ENCODE data around the gene RASSF10.

The RASSF10 gene

DNA sequence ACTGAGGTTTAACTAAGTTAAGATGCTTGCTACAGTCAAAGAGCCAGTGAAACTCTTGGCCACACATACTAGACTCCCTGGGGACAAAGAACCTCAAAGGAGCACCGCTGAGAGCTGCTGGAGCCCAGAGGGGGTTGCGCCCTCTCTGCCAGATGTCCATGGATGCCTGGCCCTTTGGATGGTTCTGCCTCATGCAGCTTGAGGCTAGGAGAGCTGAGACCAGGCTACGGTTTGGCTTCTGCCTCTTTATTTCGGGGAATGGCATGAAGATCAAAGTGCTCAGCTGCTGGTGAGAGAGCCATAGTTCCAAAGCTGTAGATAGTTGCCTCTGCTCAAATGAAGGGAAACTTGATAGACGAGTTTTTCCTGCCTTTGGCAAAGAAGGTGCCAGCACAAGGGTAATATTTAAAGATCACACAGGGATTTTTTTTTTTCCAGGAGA is 43.0 kb downstream of the RASSF10 start:
- no peak overlapping the region for H3K27ac ChIP-seq (ENCODE audit: low read length)
- TF ChIP-seq, protein P1, sequence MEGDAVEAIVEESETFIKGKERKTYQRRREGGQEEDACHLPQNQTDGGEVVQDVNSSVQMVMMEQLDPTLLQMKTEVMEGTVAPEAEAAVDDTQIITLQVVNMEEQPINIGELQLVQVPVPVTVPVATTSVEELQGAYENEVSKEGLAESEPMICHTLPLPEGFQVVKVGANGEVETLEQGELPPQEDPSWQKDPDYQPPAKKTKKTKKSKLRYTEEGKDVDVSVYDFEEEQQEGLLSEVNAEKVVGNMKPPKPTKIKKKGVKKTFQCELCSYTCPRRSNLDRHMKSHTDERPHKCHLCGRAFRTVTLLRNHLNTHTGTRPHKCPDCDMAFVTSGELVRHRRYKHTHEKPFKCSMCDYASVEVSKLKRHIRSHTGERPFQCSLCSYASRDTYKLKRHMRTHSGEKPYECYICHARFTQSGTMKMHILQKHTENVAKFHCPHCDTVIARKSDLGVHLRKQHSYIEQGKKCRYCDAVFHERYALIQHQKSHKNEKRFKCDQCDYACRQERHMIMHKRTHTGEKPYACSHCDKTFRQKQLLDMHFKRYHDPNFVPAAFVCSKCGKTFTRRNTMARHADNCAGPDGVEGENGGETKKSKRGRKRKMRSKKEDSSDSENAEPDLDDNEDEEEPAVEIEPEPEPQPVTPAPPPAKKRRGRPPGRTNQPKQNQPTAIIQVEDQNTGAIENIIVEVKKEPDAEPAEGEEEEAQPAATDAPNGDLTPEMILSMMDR (IDR thresholded peaks at IDR 0.05; ENCODE audit: low read depth, low read length): no peak
- TF ChIP-seq EZH2phosphoT487 (IDR thresholded peaks at IDR 0.05; ENCODE audit: low read depth): no peak
- H3K79me2 ChIP-seq (ENCODE audit: low read length): no peaks in the 10 kb centered on the region
- H3K9me3 ChIP-seq (ENCODE audit: insufficient read depth, low read length): 0 out of 2 replicates have a peak, but pooled peaks cover 4% of the 10 kb centered on the region
- no peak overlapping the region for H3K4me3 ChIP-seq (ENCODE audit: low read length)
- no peaks in the 10 kb centered on the region for H4K20me1 ChIP-seq (ENCODE audit: insufficient read depth, low read length)
- no peaks in the 10 kb centered on the region for H3K36me3 ChIP-seq (replicated peaks; ENCODE audit: low read depth, low read length)
- no peak overlapping the region for H3K9ac ChIP-seq (ENCODE audit: low read length)
- no peak overlapping the region for H2AFZ ChIP-seq (ENCODE audit: low read depth, low read length)
- peaks cover 3% of the 10 kb centered on the region; the same call in 1 of the 2 replicates for H3K4me1 ChIP-seq (ENCODE audit: low read length)
- no peak overlapping the region for H3K4me2 ChIP-seq (ENCODE audit: low read length)
- H3K27me3 ChIP-seq (ENCODE audit: low read depth, low read length): peaks cover 18% of the 10 kb centered on the region; the same call in 1 of the 2 replicates

DNA sequence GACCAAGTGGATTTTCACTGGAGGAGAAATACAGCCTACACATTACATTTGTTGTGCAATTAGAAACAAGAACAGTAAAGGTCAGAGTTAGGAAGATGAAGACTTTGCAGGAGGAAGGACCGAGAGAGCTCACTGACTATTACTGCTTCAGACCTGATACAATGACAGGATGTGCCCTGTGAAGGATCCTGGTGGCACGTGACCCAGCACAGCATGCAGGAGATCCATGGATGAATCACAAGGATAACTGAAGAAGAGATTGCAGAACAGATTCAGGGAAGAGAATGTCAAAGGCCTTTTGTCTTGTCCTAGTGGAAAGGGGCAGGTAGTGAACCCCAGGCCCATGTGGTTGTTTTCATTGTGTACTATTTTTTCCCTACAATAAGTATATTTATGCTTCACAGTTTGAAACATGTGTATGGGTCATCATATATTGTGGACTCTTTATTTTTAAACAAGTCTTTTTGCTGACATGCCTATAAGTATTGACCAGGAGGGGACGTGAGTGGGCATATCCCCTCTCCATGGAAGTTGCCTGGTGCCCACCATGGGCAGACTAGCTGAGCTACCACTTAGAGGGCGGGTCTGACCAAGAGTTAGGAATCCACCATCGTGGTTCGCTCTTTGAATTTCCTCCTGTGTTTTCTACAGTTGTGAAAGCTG is 44.3 kb downstream of the RASSF10 start:
- no peaks in the 10 kb centered on the region for H3K79me2 ChIP-seq (ENCODE audit: low read length)
- TF ChIP-seq, protein P1 (IDR thresholded peaks at IDR 0.05; ENCODE audit: low read depth, low read length): no peak
- no peak for TF ChIP-seq EZH2phosphoT487 (IDR thresholded peaks at IDR 0.05; ENCODE audit: low read depth)
- no peaks in the 10 kb centered on the region for H3K36me3 ChIP-seq (replicated peaks; ENCODE audit: low read depth, low read length)
- no peak overlapping the region for H3K27ac ChIP-seq (ENCODE audit: low read length)
- H4K20me1 ChIP-seq (ENCODE audit: insufficient read depth, low read length): no peaks in the 10 kb centered on the region
- H3K9ac ChIP-seq (ENCODE audit: low read length): no peak overlapping the region
- H3K4me3 ChIP-seq (ENCODE audit: low read length): no peak overlapping the region
- 0 out of 2 replicates have a peak, but pooled peaks cover 4% of the 10 kb centered on the region for H3K9me3 ChIP-seq (ENCODE audit: insufficient read depth, low read length)
- H3K4me2 ChIP-seq (ENCODE audit: low read length): no peak overlapping the region
- no peak overlapping the region for H2AFZ ChIP-seq (ENCODE audit: low read depth, low read length)
- peaks cover 18% of the 10 kb centered on the region; the same call in 1 of the 2 replicates for H3K27me3 ChIP-seq (ENCODE audit: low read depth, low read length)
- H3K4me1 ChIP-seq (ENCODE audit: low read length): no peaks in the 10 kb centered on the region

DNA sequence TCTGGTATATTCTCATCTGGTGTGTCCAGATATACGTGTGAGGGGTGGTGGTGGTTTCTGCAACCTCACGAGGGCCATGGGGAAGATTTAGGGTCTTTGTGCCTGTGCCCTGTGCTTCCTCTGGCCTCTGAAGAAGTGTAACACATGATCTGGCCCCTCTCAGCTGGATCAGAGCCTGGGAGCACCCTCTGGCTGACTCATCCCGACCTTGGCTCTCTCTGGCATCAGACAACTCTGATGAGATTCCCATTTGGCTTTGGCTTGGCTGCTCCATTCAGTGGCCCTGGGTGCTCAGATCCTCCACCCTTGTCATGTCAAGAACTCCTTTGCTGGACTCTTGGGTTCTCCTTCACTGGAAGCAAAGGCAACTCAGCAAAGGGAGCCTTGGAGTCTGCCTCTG is 45.2 kb downstream of the RASSF10 start:
- Histone ChIP-seq H4K20me1 (ENCODE audit: insufficient read depth, low read length) (no peaks in the 10 kb centered on the region), H3K4me1 (ENCODE audit: low read length) (no peaks in the 10 kb centered on the region), H2AFZ (ENCODE audit: low read depth, low read length) (no peak overlapping the region), H3K79me2 (ENCODE audit: low read length) (no peaks in the 10 kb centered on the region), H3K9me3 (ENCODE audit: insufficient read depth, low read length) (0 out of 2 replicates have a peak, but pooled peaks cover 4% of the 10 kb centered on the region), H3K9ac (ENCODE audit: low read length) (no peak overlapping the region), H3K4me3 (ENCODE audit: low read length) (no peak overlapping the region), H3K27me3 (ENCODE audit: low read depth, low read length) (peaks cover 18% of the 10 kb centered on the region; the same call in 1 of the 2 replicates), H3K36me3 (replicated peaks; ENCODE audit: low read depth, low read length) (no peaks in the 10 kb centered on the region), H3K27ac (ENCODE audit: low read length) (no peak overlapping the region), H3K4me2 (ENCODE audit: low read length) (no peak overlapping the region)
- TF ChIP-seq, protein P1 (IDR thresholded peaks at IDR 0.05; ENCODE audit: low read depth, low read length): no peak
- TF ChIP-seq EZH2phosphoT487 (IDR thresholded peaks at IDR 0.05; ENCODE audit: low read depth): no peak

DNA sequence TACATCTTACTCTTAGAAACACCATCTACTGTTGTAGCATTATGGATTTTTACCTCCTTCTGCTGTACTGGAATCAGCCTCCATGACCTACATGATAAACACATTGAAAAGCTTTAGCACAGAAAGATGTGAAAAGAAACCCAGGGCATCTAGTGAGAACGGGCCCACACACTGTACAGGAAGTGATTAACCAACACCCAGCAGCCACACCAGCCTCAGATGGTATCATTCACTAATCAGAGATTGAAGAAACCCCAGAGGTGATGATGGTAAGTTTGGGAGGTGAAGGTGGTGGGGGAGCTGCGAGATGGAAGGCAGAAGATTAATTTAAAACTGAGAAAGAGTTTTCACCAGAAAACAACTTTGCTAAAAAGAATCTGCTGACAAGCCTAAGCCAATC is 46.1 kb downstream of the RASSF10 start:
- Histone ChIP-seq H3K9me3 (ENCODE audit: insufficient read depth, low read length) (0 out of 2 replicates have a peak, but pooled peaks cover under 1% of the 10 kb centered on the region), H3K36me3 (replicated peaks; ENCODE audit: low read depth, low read length) (no peaks in the 10 kb centered on the region), H3K4me2 (ENCODE audit: low read length) (no peak overlapping the region), H2AFZ (ENCODE audit: low read depth, low read length) (no peak overlapping the region), H3K4me3 (ENCODE audit: low read length) (no peak overlapping the region), H3K4me1 (ENCODE audit: low read length) (no peaks in the 10 kb centered on the region), H3K27me3 (ENCODE audit: low read depth, low read length) (peaks cover 15% of the 10 kb centered on the region; the same call in 1 of the 2 replicates), H3K27ac (ENCODE audit: low read length) (no peak overlapping the region), H4K20me1 (ENCODE audit: insufficient read depth, low read length) (no peaks in the 10 kb centered on the region), H3K79me2 (ENCODE audit: low read length) (no peaks in the 10 kb centered on the region), H3K9ac (ENCODE audit: low read length) (no peak overlapping the region)
- TF ChIP-seq, protein P1 (IDR thresholded peaks at IDR 0.05; ENCODE audit: low read depth, low read length): no peak
- TF ChIP-seq EZH2phosphoT487 (IDR thresholded peaks at IDR 0.05; ENCODE audit: low read depth): no peak
